WI38 (cell line): ENCODE data around the gene PPRC1.

Experiments
- H3K4me3 ChIP-seq: 2 replicates; pipeline ENCODE4 v1.5.1; 2011; ENCODE audit warnings: low read depth, mild to moderate bottlenecking, control low read depth, low read length
- CTCF ChIP-seq: IDR thresholded peaks from 2 replicates; pipeline ENCODE4 v1.5.1; 2012; ENCODE audit warnings: low read depth, mild to moderate bottlenecking, control low read depth, low read length

The PPRC1 gene

GRCh38 chr10:102113261-102113955 lies 19.4 kb upstream of the PPRC1 start:
- no peak for TF ChIP-seq CTCF
- peak overlapping the region; percentile 72 for H3K4me3 ChIP-seq

GRCh38 chr10:102113956-102114857 lies 18.6 kb upstream of the PPRC1 start:
- TF ChIP-seq CTCF: no peak
- H3K4me3 ChIP-seq: peak overlapping the region; percentile 72

GRCh38 chr10:102114861-102115618 lies 17.8 kb upstream of the PPRC1 start:
- H3K4me3 ChIP-seq: peak overlapping the region; percentile 72
- no peak for TF ChIP-seq CTCF

GRCh38 chr10:102115775-102116174 lies 17.1 kb upstream of the PPRC1 start:
- peak overlapping the region; percentile 72 for H3K4me3 ChIP-seq
- TF ChIP-seq CTCF: no peak

GRCh38 chr10:102116656-102117055 lies 16.2 kb upstream of the PPRC1 start:
- TF ChIP-seq CTCF: no peak
- peak overlapping the region; percentile 85; the same call in 1 of the 2 replicates for H3K4me3 ChIP-seq

- H3K4me3 ChIP-seq: peak overlapping the region; percentile 85
Observed at GRCh38 chr10:102117391-102118159, 15.3 kb upstream of the PPRC1 start.

More at GRCh38 chr10:102117391-102118159, 15.3 kb upstream of the PPRC1 start:
- 0 out of 2 replicates have a peak, but pooled peaks have one; percentile 18 for TF ChIP-seq CTCF
